H1 (cell line): Measurements from ENCODE around the gene OR2H1.

Experiments used
- CREB1 ChIP-seq: IDR thresholded peaks from 2 replicates; pipeline ENCODE4 v1.6.1; 2012; ENCODE audit warnings: inconsistent platforms
- CTCF ChIP-seq, 3 experiments: IDR thresholded peaks; 1 replicate in 2 of 3; 2 replicates in 1 of 3; pipeline versions ENCODE4 v1.5.1 to v1.6.1; 2011; ENCODE audit warnings: low read length in 3 of 3, mild to moderate bottlenecking in 3 of 3, inconsistent platforms in 2 of 3, low read depth in 1 of 3, moderate library complexity in 1 of 3; ENCODE audit not compliant: insufficient read depth in 1 of 3; ENCODE audit errors: control extremely low read depth in 1 of 3
- RAD21 ChIP-seq, 2 experiments: IDR thresholded peaks in 1 of 2; conservative IDR thresholded peaks in 1 of 2; 2 replicates each; pipeline ENCODE4 v1.6.1; 2011; ENCODE audit warnings: low read depth in 2 of 2, low read length in 2 of 2, improper control_type of control experiment in 1 of 2, inconsistent platforms in 1 of 2, mild to moderate bottlenecking in 1 of 2, moderate library complexity in 1 of 2
- TAF1 ChIP-seq: IDR thresholded peaks from 2 replicates; pipeline ENCODE4 v1.6.1; 2011; ENCODE audit warnings: mild to moderate bottlenecking, low read depth, low read length
- ZNF274 ChIP-seq: IDR thresholded peaks from 2 replicates; pipeline ENCODE4 v1.7.0; 2012; ENCODE audit warnings: low read length, borderline replicate concordance; ENCODE audit errors: extremely low read depth

GRCh38 chr6:29502181-29502580 lies 45.2 kb downstream of the OR2H1 start:
- TF ChIP-seq ZNF274 = no peak
- TF ChIP-seq CTCF (IDR thresholded peaks at IDR 0.05; ENCODE audit: control extremely low read depth in 1 of 3, insufficient read depth in 1 of 3, low read depth in 1 of 3, low read length in 3 of 3) = no peak
- TF ChIP-seq TAF1 = no peak
- no peak for TF ChIP-seq CREB1
- no peak for TF ChIP-seq RAD21 (IDR thresholded peaks at IDR 0.05 in 1 of 2, conservative IDR thresholded peaks at IDR 0.05 in 1 of 2; ENCODE audit: low read depth in 2 of 2, low read length in 2 of 2)
